H1 (cell line): Measurements from ENCODE around the gene NCBP1. TPM values are rescaled to one million over a fixed set of nuclear protein-coding genes. Genes with fewer than 3 reads are reported as not detected.

Source experiments
- CTCF ChIA-PET: fragments of 300-600 bp; sonication (Branson Sonifier 250); formaldehyde crosslinking; loops from one replicate; lab custom pipeline; 2021; ENCODE audit not compliant: partially characterized antibody; lab: Charles Lee
- POLR2A ChIA-PET: fragments of 300-600 bp; sonication (Branson Sonifier 250); formaldehyde crosslinking; loops from one replicate; lab custom pipeline; 2021; ENCODE audit warnings: inconsistent platforms; ENCODE audit not compliant: partially characterized antibody; lab: Charles Lee
- DNase-seq, 2 experiments: peaks; one replicate each; pipeline versions ENCODE4 v3.0.0 to v3.0.0-alpha.2; 2010 to 2022; ENCODE audit warnings: low spot score in 2 of 2, low read depth in 1 of 2, mixed read lengths in 1 of 2
- FAIRE-seq: peaks from 2 replicates; lab custom pipeline; 2011; peaks lifted over from hg19 to GRCh38; lab: Jason Lieb, UNC
- H2AFZ ChIP-seq: 2 replicates; pipeline ENCODE4 v1.8.1; 2012; ENCODE audit warnings: low read length, inconsistent platforms
- H2AK5ac ChIP-seq: 2 replicates; pipeline ENCODE4 v1.6.1; 2013; ENCODE audit warnings: low read depth, low read length
- H2BK120ac ChIP-seq: replicated peaks from 2 replicates; pipeline ENCODE3; 2013; ENCODE audit warnings: low read depth, low read length, inconsistent platforms
- H2BK12ac ChIP-seq: 2 replicates; pipeline ENCODE4 v1.6.1; 2013; ENCODE audit warnings: low read depth, low read length
- H2BK15ac ChIP-seq: 2 replicates; pipeline ENCODE4 v1.6.1; 2013; ENCODE audit warnings: low read length
- H2BK20ac ChIP-seq: 2 replicates; pipeline ENCODE4 v1.6.1; 2013; ENCODE audit warnings: low read length
- H2BK5ac ChIP-seq: 2 replicates; pipeline ENCODE4 v1.6.1; 2013; ENCODE audit warnings: low read depth, low read length
- H3K14ac ChIP-seq: 2 replicates; pipeline ENCODE4 v1.6.1; 2013; ENCODE audit warnings: inconsistent platforms; ENCODE audit not compliant: insufficient read length
- H3K18ac ChIP-seq: 2 replicates; pipeline ENCODE4 v1.6.1; 2013; ENCODE audit warnings: low read length; ENCODE audit errors: extremely low read depth
- H3K23ac ChIP-seq: 2 replicates; pipeline ENCODE4 v1.6.1; 2013; ENCODE audit warnings: inconsistent platforms; ENCODE audit not compliant: insufficient read length
- H3K23me2 ChIP-seq: 2 replicates; pipeline ENCODE4 v1.6.1; 2013; ENCODE audit warnings: low read depth, low read length
- H3K27ac ChIP-seq: 2 replicates; pipeline ENCODE4 v1.6.1; 2011; ENCODE audit warnings: low read depth, low read length, inconsistent platforms
- H3K27me3 ChIP-seq, 4 experiments: replicated peaks in 1 of 4; 1 replicate in 1 of 4; 2 replicates in 3 of 4; pipeline versions ENCODE4 v1.6.1 to v1.8.1; 2011 to 2013; ENCODE audit warnings: low read length in 3 of 4, mild to moderate bottlenecking in 3 of 4, inconsistent platforms in 2 of 4, mixed read lengths in 2 of 4, moderate library complexity in 1 of 4; ENCODE audit not compliant: control insufficient read depth in 3 of 4, insufficient read depth in 3 of 4; ENCODE audit errors: extremely low read depth in 1 of 4
- H3K36me3 ChIP-seq, 4 experiments: 2 replicates each; pipeline versions ENCODE4 v1.6.1 to v1.8.1; 2011 to 2013; ENCODE audit warnings: mild to moderate bottlenecking in 4 of 4, low read length in 3 of 4, moderate library complexity in 2 of 4, control low read depth in 1 of 4, inconsistent platforms in 1 of 4; ENCODE audit not compliant: insufficient read depth in 4 of 4, control insufficient read depth in 2 of 4
- H3K4ac ChIP-seq: replicated peaks from 2 replicates; pipeline ENCODE3; 2013; ENCODE audit warnings: low read length, low read depth, mixed read lengths, inconsistent platforms; ENCODE audit not compliant: insufficient read length
- H3K4me1 ChIP-seq, 4 experiments: replicated peaks in 1 of 4; 1 replicate in 1 of 4; 2 replicates in 3 of 4; pipeline versions ENCODE4 v1.6.1 to v1.8.1; 2011 to 2013; ENCODE audit warnings: low read length in 3 of 4, inconsistent platforms in 2 of 4, mixed read lengths in 1 of 4; ENCODE audit not compliant: insufficient read depth in 4 of 4, control insufficient read depth in 3 of 4
- H3K4me2 ChIP-seq, 2 experiments: 2 replicates each; pipeline versions ENCODE4 v1.6.1 to v1.8.1; 2011 to 2013; ENCODE audit warnings: low read depth in 2 of 2, low read length in 2 of 2, control low read depth in 1 of 2, inconsistent platforms in 1 of 2, mild to moderate bottlenecking in 1 of 2; ENCODE audit not compliant: insufficient read depth in 1 of 2
- H3K4me3 ChIP-seq, 4 experiments: fragments of 200-600, 300-600 bp in 1 of 4; sonication (generic), shearing (Covaris generic), sonication (Bioruptor Twin) in 1 of 4; 2 replicates each; pipeline versions ENCODE4 v1.5.1 to v1.8.1; 2011 to 2016; ENCODE audit warnings: low read length in 4 of 4, low read depth in 3 of 4, control low read depth in 2 of 4, inconsistent platforms in 2 of 4, mild to moderate bottlenecking in 2 of 4, mixed read lengths in 1 of 4, moderate library complexity in 1 of 4; ENCODE audit not compliant: insufficient read depth in 2 of 4; ENCODE audit errors: extremely low read depth in 1 of 4
- H3K56ac ChIP-seq: replicated peaks from 2 replicates; pipeline ENCODE3; 2013; ENCODE audit warnings: low read depth, mild to moderate bottlenecking, mixed read lengths, low read length, inconsistent platforms; ENCODE audit not compliant: insufficient read length
- H3K79me1 ChIP-seq: 2 replicates; pipeline ENCODE4 v1.6.1; 2013; ENCODE audit warnings: low read depth, low read length, control low read depth
- H3K79me2 ChIP-seq, 2 experiments: 2 replicates each; pipeline versions ENCODE4 v1.6.1 to v1.8.1; 2012 to 2013; ENCODE audit warnings: low read length in 2 of 2, mild to moderate bottlenecking in 2 of 2, inconsistent platforms in 1 of 2; ENCODE audit not compliant: insufficient read depth in 2 of 2, control insufficient read depth in 1 of 2
- H3K9ac ChIP-seq, 4 experiments: replicated peaks in 1 of 4; 1 replicate in 1 of 4; 2 replicates in 3 of 4; pipeline versions ENCODE4 v1.6.1 to v1.8.1; 2011 to 2013; ENCODE audit warnings: low read depth in 3 of 4, low read length in 3 of 4, control low read depth in 2 of 4, mild to moderate bottlenecking in 2 of 4, moderate library complexity in 2 of 4, inconsistent platforms in 1 of 4; ENCODE audit errors: extremely low read depth in 1 of 4
- H3K9me3 ChIP-seq, 2 experiments: 2 replicates each; pipeline versions ENCODE4 v1.6.1 to v1.8.1; 2012 to 2013; ENCODE audit warnings: mild to moderate bottlenecking in 2 of 2, moderate library complexity in 2 of 2, control low read depth in 1 of 2, inconsistent platforms in 1 of 2, low read depth in 1 of 2, low read length in 1 of 2, mixed read lengths in 1 of 2; ENCODE audit not compliant: insufficient read depth in 2 of 2
- H4K20me1 ChIP-seq, 2 experiments: replicated peaks in 1 of 2; 2 replicates each; pipeline versions ENCODE3 to v1.8.1; 2011 to 2013; ENCODE audit warnings: inconsistent platforms in 2 of 2, low read length in 2 of 2, mild to moderate bottlenecking in 1 of 2; ENCODE audit not compliant: insufficient read depth in 2 of 2, control insufficient read depth in 1 of 2
- H4K5ac ChIP-seq: 2 replicates; pipeline ENCODE4 v1.6.1; 2013; ENCODE audit warnings: low read length, low read depth, mixed read lengths, inconsistent platforms; ENCODE audit not compliant: insufficient read length
- H4K8ac ChIP-seq: 2 replicates; pipeline ENCODE4 v1.8.0; 2013; ENCODE audit warnings: mild to moderate bottlenecking, moderate library complexity, low read length, inconsistent platforms; ENCODE audit not compliant: insufficient read depth; ENCODE audit errors: extremely low read depth
- H4K91ac ChIP-seq: replicated peaks from 2 replicates; pipeline ENCODE3; 2013; ENCODE audit warnings: low read length, mixed read lengths, inconsistent platforms; ENCODE audit not compliant: insufficient read length
- CTBP2 ChIP-seq: IDR thresholded peaks from 2 replicates; pipeline ENCODE4 v1.7.0; 2011; ENCODE audit warnings: borderline replicate concordance, mild to moderate bottlenecking, moderate library complexity, mixed read lengths, low read length; ENCODE audit not compliant: insufficient read depth, insufficient read length
- MAX ChIP-seq: IDR thresholded peaks from 2 replicates; pipeline ENCODE4 v1.6.1; 2012; ENCODE audit warnings: inconsistent platforms
- RAD21 ChIP-seq, 2 experiments: IDR thresholded peaks in 1 of 2; conservative IDR thresholded peaks in 1 of 2; 2 replicates each; pipeline ENCODE4 v1.6.1; 2011; ENCODE audit warnings: low read depth in 2 of 2, low read length in 2 of 2, improper control_type of control experiment in 1 of 2, inconsistent platforms in 1 of 2, mild to moderate bottlenecking in 1 of 2, moderate library complexity in 1 of 2
- SP1 ChIP-seq: IDR thresholded peaks from 2 replicates; pipeline ENCODE4 v1.6.1; 2011; ENCODE audit warnings: low read depth, low read length
- SP2 ChIP-seq: IDR thresholded peaks from 2 replicates; pipeline ENCODE4 v1.6.1; 2012; ENCODE audit warnings: mild to moderate bottlenecking, low read length, inconsistent platforms
- WGBS, 2 experiments: shearing (Covaris generic) in 1 of 2; methylation state at CpG; one replicate each; pipeline versions ENCODE4 v1.1.6 to v1.1.7; 2013 to 2015; ENCODE audit warnings: low lambda C conversion rate in 2 of 2, mixed read lengths in 2 of 2, inconsistent platforms in 1 of 2, low coverage in 1 of 2, missing lambda C conversion rate in 1 of 2; ENCODE audit not compliant: insufficient replicate concordance in 2 of 2, insufficient coverage in 1 of 2, insufficient read length in 1 of 2; ENCODE audit errors: extremely low coverage in 1 of 2, missing lambda C conversion rate in 1 of 2; 5-methylcytosine and 5-hydroxymethylcytosine counted together
- polyA plus RNA-seq, 7 experiments: library from polyadenylated mRNA; depleted of rRNA in 3 of 7; stranded (reverse) in 5 of 7; unstranded in 2 of 7; fragments of >200 nt in 5 of 7; fragments of 200-250 nt in 2 of 7; gene quantifications; 1 replicate in 5 of 7; 2 replicates in 1 of 7; 4 replicates in 1 of 7; pipeline versions ENCODE4 v1.2.1 to v1.2.3, GENCODE V29; 2011 to 2013; ENCODE audit warnings: missing spikeins in 2 of 7, mixed read lengths in 2 of 7
- total RNA-seq: library from RNA; stranded (reverse); fragmentation: NEBNext Ultra II Directional; extraction: Animal tissue kit (Norgen Biotek cat#: 25700); gene quantifications from 2 replicates; pipeline ENCODE4 v1.2.1, GENCODE V29; 2021

NCBP1 gene
- total and polyA plus RNA-seq, 2 of the 8 experiments (the other 6 are each of a cell fraction or from before 2014, with no cell fraction given), result 14.7 to 54.0 TPM

- Histone ChIP-seq H3K18ac (no peak overlapping the region), H3K14ac (no peak overlapping the region), H2BK120ac (no peak overlapping the region), H3K4ac (no peak overlapping the region), H2BK12ac (no peak overlapping the region), H4K20me1 (no peaks in the 10 kb centered on the region), H4K5ac (no peak overlapping the region), H3K4me3 (no peak overlapping the region), H3K56ac (no peak overlapping the region), H4K8ac (no peak overlapping the region), H4K91ac (no peak overlapping the region), H3K79me1 (no peaks in the 10 kb centered on the region; the same call in 1 of the 2 replicates), H3K9ac (no peak overlapping the region), H3K23me2 (no peaks in the 10 kb centered on the region), H3K4me1 (peaks cover 0 to 5% (median 0%) of the 10 kb centered on the region in 4 experiments; a peak in 3 of 7 replicates), H2BK20ac (no peak overlapping the region), H2AK5ac (no peak overlapping the region), H3K27me3 (no peaks in the 10 kb centered on the region), H3K9me3 (no peaks in the 10 kb centered on the region), H3K27ac (no peak overlapping the region), H2BK5ac (no peak overlapping the region), H2AFZ (no peak overlapping the region), H2BK15ac (no peak overlapping the region), H3K79me2 (no peaks in the 10 kb centered on the region), H3K36me3 (peaks cover 14 to 37% (median 30%) of the 10 kb centered on the region in 4 experiments; a peak in 7 of 8 replicates), H3K4me2 (no peak overlapping the region), H3K23ac (no peak overlapping the region)
- DNase-seq (no peak), FAIRE-seq (no peak)
- ChIA-PET POLR2A (interaction anchor here (1.0 to 2.1 kb wide), 6 partner anchors 8 to 132 kb away, joined by 3 to 9 read pairs (median 5); partner anchors contain the start of genes NCBP1 and TSTD2), CTCF (interaction anchor here (0.6 to 22.2 kb wide), 47 partner anchors 8 to 220 kb away, joined by 3 to 574 read pairs (median 6); partner anchors contain the start of gene TMOD1)
- TF ChIP-seq SP2 (no peak), RAD21 (IDR thresholded peaks at IDR 0.05 in 1 of 2, conservative IDR thresholded peaks at IDR 0.05 in 1 of 2; ENCODE audit: low read depth in 2 of 2, low read length in 2 of 2) (no peak), CTBP2 (no peak), MAX (no peak), SP1 (no peak)
- 92% methylated on average over 7 of the region's 7 CpGs; no CpG with 5 or more reads in 1 of the 2 experiments for WGBS, 2 experiments
These were observed 34.2 kb upstream of the NCBP1 start for GRCh38 chr9:97599314-97599846.
